Measurements from ENCODE around the gene ZNF839.

DNA sequence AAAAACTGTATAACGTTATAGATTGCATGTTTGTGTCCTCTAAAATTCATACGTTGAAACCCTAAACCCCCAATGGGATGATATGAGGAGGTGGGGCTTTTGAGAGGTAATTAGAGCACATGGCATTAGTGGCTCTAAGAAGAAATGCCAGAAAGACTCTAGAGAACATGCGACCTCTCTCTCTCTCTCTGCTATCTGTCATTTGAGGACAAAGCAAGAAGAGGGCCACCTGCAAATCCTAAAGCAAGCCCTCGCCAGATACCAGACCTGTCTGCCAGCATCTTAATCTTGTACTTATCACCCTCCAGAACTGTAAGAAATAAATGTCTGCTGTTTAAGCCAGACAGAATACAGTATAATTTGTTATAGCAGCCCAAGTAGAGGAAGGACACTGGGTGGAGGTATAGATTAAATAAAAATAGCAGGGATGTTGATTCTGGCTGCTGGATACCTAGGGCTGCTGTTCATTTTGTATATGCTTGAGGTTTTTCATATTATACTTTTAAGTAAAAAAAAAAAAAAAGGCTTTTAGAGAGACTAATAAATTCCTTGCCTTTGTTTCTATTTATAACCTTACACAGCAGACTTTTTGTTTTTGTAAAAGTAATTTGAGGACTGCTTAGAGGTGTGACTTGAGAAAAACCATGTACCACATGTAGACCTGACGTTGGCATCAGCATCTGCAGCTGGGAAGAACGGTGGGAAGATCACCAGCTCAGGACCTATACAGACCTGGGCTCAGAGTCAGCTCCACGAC, 41.5 kb upstream of the ZNF839 start:
- TF ChIP-seq, protein P1, sequence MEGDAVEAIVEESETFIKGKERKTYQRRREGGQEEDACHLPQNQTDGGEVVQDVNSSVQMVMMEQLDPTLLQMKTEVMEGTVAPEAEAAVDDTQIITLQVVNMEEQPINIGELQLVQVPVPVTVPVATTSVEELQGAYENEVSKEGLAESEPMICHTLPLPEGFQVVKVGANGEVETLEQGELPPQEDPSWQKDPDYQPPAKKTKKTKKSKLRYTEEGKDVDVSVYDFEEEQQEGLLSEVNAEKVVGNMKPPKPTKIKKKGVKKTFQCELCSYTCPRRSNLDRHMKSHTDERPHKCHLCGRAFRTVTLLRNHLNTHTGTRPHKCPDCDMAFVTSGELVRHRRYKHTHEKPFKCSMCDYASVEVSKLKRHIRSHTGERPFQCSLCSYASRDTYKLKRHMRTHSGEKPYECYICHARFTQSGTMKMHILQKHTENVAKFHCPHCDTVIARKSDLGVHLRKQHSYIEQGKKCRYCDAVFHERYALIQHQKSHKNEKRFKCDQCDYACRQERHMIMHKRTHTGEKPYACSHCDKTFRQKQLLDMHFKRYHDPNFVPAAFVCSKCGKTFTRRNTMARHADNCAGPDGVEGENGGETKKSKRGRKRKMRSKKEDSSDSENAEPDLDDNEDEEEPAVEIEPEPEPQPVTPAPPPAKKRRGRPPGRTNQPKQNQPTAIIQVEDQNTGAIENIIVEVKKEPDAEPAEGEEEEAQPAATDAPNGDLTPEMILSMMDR (IDR thresholded peaks at IDR 0.05) = no peak
- no peak for TF ChIP-seq POLR2A (IDR thresholded peaks at IDR 0.05)
